HCT116 (cell line): ENCODE measurements around the gene FOXK1. TPM values are rescaled to one million over a fixed set of nuclear protein-coding genes. Genes with fewer than 3 reads are reported as not detected.

ENCODE experiments used
- CEBPB ChIP-seq: IDR thresholded peaks from 2 replicates; pipeline ENCODE4 v1.6.1; 2012; ENCODE audit warnings: low read depth
- EGR1 ChIP-seq: IDR thresholded peaks from 2 replicates; pipeline ENCODE4 v1.6.1; 2012; ENCODE audit warnings: low read depth
- EZH2 ChIP-seq: fragments of 200-600 bp; sonication (generic); IDR thresholded peaks from 2 replicates; pipeline ENCODE4 v1.6.1; 2017; ENCODE audit warnings: antibody characterized with exemption, mixed run types
- EZH2phosphoT487 ChIP-seq: fragments of 200-600 bp; IDR thresholded peaks from 2 replicates; pipeline ENCODE4 v1.6.1; 2018; ENCODE audit warnings: antibody characterized with exemption, borderline replicate concordance
- FOSL1 ChIP-seq: IDR thresholded peaks from 2 replicates; pipeline ENCODE4 v1.6.1; 2012; ENCODE audit warnings: low read depth
- JUND ChIP-seq: IDR thresholded peaks from 2 replicates; pipeline ENCODE4 v1.6.1; 2012
- RAD21 ChIP-seq: IDR thresholded peaks from 2 replicates; pipeline ENCODE4 v1.6.1; 2012; ENCODE audit warnings: low read depth, mild to moderate bottlenecking
- SIN3A ChIP-seq: IDR thresholded peaks from 2 replicates; pipeline ENCODE4 v1.6.1; 2012; ENCODE audit warnings: low read depth
- SP1 ChIP-seq: IDR thresholded peaks from 2 replicates; pipeline ENCODE4 v1.6.1; 2012; ENCODE audit warnings: low read depth
- SRF ChIP-seq: IDR thresholded peaks from 2 replicates; pipeline ENCODE4 v1.6.1; 2012; ENCODE audit warnings: low read depth
- ZNF274 ChIP-seq: fragments of 200-500 bp; sonication (Bioruptor generic); IDR thresholded peaks from 2 replicates; pipeline ENCODE4 v1.6.1; 2014; ENCODE audit warnings: mild to moderate bottlenecking, low read depth, low read length, inconsistent platforms
- total RNA-seq: library from RNA; stranded (reverse); gene quantifications from one replicate; pipeline ENCODE4 v1.2.1, GENCODE V29; 2021; ENCODE audit not compliant: unreplicated experiment
- TF ChIP-seq, protein P1 (sequence below): IDR thresholded peaks from 2 replicates; pipeline ENCODE4 v1.6.1; 2012; ENCODE audit warnings: low read depth
- TF ChIP-seq, protein P2 (sequence below): IDR thresholded peaks from 2 replicates; pipeline ENCODE4 v1.6.1; 2012

FOXK1 gene
- total RNA-seq, 1 experiment from 2014 or later = 60.5 TPM

DNA sequence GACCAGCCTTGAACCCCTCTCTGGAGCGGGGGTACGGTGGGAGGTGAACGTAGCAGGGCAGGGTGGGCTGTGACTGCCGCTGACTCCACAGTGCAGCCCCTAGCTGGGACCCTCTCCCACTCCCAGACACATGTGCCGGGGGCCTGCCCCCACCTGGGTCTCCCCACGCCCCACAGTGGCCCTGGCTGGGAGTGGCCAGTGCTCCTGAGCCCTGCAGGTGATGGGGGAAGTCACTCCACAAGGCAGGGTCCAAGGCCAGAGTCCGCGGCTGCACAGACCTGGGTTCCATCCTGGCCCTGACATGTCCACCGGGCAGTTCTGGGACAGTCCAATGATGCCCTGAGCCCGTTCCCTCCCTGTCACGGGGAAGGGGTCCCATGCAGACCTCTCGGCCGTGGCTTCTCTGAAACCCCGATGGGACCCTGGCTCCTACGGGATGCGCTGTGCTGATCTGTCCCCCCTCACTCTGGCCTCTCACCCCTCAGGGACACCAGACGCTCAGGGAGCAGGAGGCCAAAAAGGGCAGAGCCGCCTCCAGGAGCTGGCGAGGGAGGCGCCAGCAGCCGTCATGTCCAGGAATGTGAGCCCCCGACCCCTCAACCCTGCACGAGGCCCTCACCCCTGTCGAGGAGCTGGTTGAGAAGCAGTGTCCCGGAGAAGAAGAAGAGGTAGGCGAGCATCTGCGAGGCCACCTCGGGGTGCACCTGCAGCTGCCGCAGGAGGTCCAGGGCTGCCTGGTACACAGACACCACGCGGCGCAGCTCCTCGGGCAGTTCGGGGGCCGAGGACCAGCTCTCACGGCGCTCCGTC, 133.7 kb downstream of the FOXK1 start (continued):
- TF ChIP-seq, protein P1, sequence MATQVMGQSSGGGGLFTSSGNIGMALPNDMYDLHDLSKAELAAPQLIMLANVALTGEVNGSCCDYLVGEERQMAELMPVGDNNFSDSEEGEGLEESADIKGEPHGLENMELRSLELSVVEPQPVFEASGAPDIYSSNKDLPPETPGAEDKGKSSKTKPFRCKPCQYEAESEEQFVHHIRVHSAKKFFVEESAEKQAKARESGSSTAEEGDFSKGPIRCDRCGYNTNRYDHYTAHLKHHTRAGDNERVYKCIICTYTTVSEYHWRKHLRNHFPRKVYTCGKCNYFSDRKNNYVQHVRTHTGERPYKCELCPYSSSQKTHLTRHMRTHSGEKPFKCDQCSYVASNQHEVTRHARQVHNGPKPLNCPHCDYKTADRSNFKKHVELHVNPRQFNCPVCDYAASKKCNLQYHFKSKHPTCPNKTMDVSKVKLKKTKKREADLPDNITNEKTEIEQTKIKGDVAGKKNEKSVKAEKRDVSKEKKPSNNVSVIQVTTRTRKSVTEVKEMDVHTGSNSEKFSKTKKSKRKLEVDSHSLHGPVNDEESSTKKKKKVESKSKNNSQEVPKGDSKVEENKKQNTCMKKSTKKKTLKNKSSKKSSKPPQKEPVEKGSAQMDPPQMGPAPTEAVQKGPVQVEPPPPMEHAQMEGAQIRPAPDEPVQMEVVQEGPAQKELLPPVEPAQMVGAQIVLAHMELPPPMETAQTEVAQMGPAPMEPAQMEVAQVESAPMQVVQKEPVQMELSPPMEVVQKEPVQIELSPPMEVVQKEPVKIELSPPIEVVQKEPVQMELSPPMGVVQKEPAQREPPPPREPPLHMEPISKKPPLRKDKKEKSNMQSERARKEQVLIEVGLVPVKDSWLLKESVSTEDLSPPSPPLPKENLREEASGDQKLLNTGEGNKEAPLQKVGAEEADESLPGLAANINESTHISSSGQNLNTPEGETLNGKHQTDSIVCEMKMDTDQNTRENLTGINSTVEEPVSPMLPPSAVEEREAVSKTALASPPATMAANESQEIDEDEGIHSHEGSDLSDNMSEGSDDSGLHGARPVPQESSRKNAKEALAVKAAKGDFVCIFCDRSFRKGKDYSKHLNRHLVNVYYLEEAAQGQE = no peak
- no peak for TF ChIP-seq ZNF274
- TF ChIP-seq, protein P2, sequence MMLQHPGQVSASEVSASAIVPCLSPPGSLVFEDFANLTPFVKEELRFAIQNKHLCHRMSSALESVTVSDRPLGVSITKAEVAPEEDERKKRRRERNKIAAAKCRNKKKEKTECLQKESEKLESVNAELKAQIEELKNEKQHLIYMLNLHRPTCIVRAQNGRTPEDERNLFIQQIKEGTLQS = no peak
- TF ChIP-seq EZH2phosphoT487 = no peak
- no peak for TF ChIP-seq SIN3A
- TF ChIP-seq SRF = no peak
- TF ChIP-seq FOSL1 = no peak
- TF ChIP-seq JUND = no peak
- TF ChIP-seq RAD21 = no peak
- no peak for TF ChIP-seq EZH2
- no peak for TF ChIP-seq CEBPB
- TF ChIP-seq SP1 = no peak
- no peak for TF ChIP-seq EGR1
